UCSD-AML1 (cell line): Measurements from ENCODE around the gene DAP3.
"Not testable (repeated sequence)": the region's sequence is repeated elsewhere in the genome, so short reads cannot be mapped to it uniquely, and the experiment has no call there.

Experiments
- DNase-seq: peaks from one replicate; lab custom pipeline; 2025; ENCODE audit not compliant: unreplicated experiment; lab: John Stamatoyannopoulos, UW

DAP3 gene

GRCh38 chr1:155717041-155717440 lies 28.1 kb downstream of the DAP3 start:
- no peak for DNase-seq

- not testable (repeated sequence) for DNase-seq
Measured at GRCh38 chr1:155718524-155719115, 29.7 kb downstream of the DAP3 start.

GRCh38 chr1:155719703-155720102 lies 30.8 kb downstream of the DAP3 start:
- no peak for DNase-seq

GRCh38 chr1:155725142-155725541 lies 36.3 kb downstream of the DAP3 start:
- DNase-seq, result no peak

- peak; percentile 18 for DNase-seq
Measured at GRCh38 chr1:155729031-155729898, 40.4 kb downstream of the DAP3 start.

- DNase-seq, result no peak
Measured at GRCh38 chr1:155740995-155741394, 52.1 kb downstream of the DAP3 start.

- no peak for DNase-seq
Measured at GRCh38 chr1:155741908-155742307, 53.0 kb downstream of the DAP3 start.

- no peak for DNase-seq
Measured at GRCh38 chr1:155744711-155745283, 55.9 kb downstream of the DAP3 start.

GRCh38 chr1:155745284-155746228 lies 56.7 kb downstream of the DAP3 start:
- DNase-seq, result peak; percentile 94

GRCh38 chr1:155747586-155747985 lies 58.7 kb downstream of the DAP3 start:
- DNase-seq, result not testable (repeated sequence)

- DNase-seq, result not testable (repeated sequence)
Measured at GRCh38 chr1:155748141-155748540, 59.2 kb downstream of the DAP3 start.

- DNase-seq, result not testable (repeated sequence)
Measured at GRCh38 chr1:155759017-155759416, 70.1 kb downstream of the DAP3 start.

- DNase-seq, result no peak
Measured at GRCh38 chr1:155759966-155760630, 71.2 kb downstream of the DAP3 start.

- no peak for DNase-seq
Measured at GRCh38 chr1:155760751-155761475, 72.0 kb downstream of the DAP3 start.

GRCh38 chr1:155761736-155762405 lies 73.0 kb downstream of the DAP3 start:
- no peak for DNase-seq

- not testable (repeated sequence) for DNase-seq
Measured at GRCh38 chr1:155763090-155763815, 74.4 kb downstream of the DAP3 start.

- DNase-seq, result not testable (repeated sequence)
Measured at GRCh38 chr1:155763989-155764388, 75.1 kb downstream of the DAP3 start.

- not testable (repeated sequence) for DNase-seq
Measured at GRCh38 chr1:155767399-155767989, 78.6 kb downstream of the DAP3 start.
